ENCODE results near the gene TRPT1.

DNA sequence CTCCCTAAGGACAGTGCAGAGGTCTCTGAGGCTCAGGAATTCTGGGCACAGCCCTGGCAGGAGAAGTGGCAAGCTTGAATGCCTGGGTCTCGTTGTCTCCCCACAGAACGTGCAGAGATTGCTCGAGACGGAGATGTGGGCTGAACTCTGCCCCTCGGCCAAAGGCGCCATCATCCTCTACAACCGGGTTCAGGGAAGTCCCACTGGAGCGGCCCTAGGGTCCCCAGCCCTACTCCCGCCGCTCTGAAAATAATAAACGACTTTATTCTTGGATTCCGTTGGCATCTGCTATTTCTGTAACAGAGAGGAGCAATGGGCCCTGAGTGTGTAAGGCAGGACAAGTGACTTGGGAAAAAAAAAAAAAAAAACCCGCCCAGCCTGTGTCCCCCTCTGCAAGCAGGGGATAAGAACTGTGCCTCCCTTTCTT lies 3.8 kb upstream of the TRPT1 start:
- TF ChIP-seq, protein P1, sequence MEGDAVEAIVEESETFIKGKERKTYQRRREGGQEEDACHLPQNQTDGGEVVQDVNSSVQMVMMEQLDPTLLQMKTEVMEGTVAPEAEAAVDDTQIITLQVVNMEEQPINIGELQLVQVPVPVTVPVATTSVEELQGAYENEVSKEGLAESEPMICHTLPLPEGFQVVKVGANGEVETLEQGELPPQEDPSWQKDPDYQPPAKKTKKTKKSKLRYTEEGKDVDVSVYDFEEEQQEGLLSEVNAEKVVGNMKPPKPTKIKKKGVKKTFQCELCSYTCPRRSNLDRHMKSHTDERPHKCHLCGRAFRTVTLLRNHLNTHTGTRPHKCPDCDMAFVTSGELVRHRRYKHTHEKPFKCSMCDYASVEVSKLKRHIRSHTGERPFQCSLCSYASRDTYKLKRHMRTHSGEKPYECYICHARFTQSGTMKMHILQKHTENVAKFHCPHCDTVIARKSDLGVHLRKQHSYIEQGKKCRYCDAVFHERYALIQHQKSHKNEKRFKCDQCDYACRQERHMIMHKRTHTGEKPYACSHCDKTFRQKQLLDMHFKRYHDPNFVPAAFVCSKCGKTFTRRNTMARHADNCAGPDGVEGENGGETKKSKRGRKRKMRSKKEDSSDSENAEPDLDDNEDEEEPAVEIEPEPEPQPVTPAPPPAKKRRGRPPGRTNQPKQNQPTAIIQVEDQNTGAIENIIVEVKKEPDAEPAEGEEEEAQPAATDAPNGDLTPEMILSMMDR (IDR thresholded peaks at IDR 0.05): no peak
- no peak for TF ChIP-seq POLR2A (IDR thresholded peaks at IDR 0.05)
